GM21367 (cell line): Measurements from ENCODE around the gene TTC23.
"Not testable (repeated sequence)": the region's sequence is repeated elsewhere in the genome, so short reads cannot be mapped to it uniquely, and the experiment has no call there.

ENCODE experiments used
- ATAC-seq: cut with Tn5 transposase; IDR thresholded peaks from one replicate; pipeline ENCODE4 v1.9.1; 2021; ENCODE audit not compliant: unreplicated experiment

TTC23 gene

DNA sequence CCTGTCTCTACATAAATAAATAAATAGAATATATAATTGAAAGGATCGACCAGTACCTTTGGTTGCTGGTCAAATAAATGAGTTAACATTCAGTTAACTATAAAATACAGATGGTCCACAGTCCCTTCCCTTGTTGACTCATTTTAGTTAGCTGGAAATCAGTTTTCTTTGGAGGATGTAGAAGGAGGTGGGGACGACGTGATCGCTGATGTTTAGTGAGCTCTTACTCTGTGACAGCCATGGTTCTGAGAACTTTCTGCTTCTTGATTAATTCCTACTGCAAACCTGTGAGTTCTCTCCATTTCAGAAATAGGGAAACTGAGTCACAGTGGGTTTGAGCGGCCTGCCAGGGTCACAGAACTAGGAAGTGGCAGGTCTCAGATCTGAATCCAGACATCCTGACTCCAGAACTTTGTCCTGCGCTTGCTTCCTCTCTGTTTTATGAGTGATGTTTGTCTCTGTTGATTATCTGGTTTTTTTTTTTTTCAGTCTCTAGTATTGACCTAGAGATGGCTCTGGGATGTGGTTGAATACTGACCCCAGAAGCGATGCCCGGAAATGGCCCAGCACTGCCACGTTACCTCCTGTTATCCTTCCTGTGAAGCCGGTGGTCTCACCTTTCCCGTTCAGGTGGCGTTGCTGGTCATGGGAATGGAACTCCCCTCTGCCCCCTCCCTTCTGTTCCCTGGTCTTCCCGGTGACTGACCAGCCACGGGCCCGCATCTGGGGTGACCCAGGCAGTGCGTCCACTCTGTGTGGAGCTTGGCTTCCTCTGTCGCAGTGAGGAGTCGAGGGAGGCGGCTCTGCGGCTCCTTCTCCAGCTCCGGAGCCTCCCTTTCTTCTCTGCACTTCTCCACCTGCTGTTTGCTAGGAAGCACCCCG is 126.3 kb downstream of the TTC23 start:
- ATAC-seq, result no peak

DNA sequence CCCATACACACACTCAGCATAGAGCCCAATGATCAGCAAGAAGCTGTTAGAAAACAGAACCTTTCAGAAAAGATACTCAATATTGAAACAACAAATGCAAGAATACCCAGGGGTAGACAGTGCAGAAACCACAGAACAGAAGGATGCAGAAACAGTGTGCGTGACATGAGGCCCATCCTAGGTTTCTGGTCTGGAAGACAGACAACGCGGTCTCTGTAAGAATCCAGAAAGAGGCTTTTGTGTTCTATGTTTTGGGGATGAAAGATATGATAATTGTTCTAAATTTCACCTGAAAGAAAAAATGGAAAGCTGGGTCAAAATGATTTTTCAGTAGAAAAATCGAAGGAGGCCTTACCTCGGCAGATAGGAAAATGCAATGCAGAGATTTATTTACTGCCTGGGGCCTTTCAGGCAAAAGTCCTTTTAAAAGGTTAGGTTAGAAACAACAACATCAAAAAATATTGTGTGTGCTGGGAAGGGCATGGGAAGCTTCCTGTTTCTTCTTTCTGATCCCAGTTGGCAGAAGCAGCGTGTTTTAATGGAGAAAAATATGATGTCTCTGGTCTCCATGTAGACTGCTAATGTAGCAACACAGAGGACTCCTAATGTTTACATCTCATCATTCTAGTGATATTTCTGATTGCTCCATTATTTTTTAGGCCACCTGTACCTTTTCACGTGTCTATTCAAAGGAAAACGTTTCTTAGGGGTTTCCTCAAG is 127.5 kb downstream of the TTC23 start:
- ATAC-seq, result no peak

DNA sequence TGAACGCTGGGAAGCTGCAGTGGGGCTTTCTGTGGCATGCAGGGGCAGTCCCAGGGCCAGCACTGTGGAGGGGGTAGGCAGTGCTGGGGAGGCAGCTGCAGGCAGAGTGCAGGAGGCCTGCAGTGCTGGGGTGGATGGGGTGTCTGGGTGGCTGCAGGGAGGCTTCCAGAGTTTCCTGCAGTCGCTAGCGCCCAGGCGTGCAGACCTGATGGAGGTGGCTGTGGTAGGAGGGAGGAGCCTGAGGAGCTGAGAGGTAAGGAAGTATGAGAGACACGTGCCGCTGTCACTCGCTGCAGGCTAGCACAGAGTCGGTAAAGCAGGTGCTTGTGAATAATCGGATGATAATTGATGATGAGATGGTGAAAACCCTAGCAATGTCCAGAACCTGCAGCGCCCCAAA is 128.2 kb downstream of the TTC23 start:
- no peak for ATAC-seq

DNA sequence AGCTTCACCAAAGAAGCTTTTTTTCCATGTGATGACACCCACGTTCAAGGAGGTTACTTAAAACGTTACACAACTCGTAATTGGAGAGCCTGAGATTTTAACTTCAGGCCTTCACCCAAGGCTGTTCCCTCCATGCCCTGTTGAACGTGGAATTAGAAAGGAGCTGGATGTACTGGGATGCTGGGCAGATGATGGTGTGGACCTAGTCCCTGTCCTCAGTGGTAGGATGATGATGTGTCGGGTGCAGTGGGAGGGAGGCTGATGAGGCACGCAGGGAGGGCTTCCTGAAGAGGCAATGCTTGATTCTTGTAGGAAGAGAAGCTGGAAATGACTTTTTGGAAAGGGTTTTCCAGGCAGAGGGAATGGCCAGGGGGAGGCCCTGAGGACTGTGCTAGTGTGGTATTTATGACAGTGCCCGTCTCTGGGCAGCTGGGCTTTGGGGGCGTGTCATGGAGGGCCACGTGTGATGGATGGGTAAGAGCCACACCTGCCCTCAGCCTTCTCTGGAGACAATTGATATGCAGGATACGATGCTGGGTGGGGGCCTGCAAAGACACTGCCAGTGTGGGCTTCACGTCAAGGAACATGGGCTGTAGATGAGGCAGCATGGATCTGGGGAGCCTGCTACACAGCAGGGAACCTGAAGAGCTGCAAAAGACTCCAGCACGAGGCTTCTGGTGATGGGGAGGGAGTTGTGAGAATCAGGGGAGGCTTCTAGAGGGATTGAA is 129.2 kb downstream of the TTC23 start:
- no peak for ATAC-seq

DNA sequence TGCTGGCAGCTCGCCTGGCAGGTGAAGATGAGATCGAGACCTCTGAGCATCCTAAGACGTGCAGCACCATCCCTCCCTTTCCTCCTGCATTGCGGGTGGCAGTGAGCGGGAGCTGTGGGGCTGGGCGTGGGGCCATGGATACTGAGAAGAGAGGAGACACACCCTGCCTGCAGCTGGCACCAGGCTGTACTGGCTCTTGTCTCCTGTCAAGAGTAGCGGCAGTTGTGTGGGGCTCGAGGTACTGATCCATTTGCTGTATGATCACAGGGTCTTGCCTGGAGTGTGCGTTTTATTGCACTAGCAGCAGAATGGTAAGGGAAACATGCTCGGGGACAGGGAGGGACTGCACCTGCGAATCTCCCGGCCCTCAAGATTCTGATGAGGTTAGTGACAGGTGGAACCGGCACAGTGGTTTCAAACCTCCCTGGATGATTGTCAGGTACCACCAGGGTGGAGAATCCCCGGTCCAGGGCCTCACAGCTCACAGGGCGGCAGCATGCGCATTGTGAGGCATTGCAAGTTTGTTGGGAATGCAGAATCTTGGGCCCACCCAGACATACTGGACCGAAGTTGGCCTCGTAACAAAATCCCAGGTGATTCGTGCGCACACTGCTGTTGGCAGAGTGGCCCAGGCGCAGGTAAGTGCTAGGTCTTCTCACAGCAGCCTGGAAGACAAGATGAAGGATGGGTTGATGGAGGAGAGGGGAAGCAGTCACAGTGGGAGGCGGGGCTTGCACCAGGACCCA is 130.4 kb downstream of the TTC23 start:
- ATAC-seq, result no peak

DNA sequence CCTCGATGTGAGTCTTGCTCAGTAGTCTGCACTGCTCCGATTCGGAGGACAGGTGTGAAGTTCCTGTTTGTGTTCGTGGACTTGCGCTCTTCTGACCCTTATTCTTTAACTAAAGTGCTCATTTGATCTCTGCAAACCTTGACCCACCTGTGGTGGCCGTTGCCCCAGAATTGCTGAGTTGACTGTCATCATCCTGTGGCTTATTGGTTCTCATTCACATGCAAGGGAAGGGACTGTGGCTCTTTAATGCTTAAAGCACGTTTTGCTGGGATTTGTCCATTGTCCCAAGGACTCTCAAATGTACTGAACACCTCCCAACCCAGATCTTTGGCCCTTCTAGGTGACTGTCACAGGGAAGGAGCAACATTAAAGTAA is 131.1 kb downstream of the TTC23 start:
- ATAC-seq, result no peak

DNA sequence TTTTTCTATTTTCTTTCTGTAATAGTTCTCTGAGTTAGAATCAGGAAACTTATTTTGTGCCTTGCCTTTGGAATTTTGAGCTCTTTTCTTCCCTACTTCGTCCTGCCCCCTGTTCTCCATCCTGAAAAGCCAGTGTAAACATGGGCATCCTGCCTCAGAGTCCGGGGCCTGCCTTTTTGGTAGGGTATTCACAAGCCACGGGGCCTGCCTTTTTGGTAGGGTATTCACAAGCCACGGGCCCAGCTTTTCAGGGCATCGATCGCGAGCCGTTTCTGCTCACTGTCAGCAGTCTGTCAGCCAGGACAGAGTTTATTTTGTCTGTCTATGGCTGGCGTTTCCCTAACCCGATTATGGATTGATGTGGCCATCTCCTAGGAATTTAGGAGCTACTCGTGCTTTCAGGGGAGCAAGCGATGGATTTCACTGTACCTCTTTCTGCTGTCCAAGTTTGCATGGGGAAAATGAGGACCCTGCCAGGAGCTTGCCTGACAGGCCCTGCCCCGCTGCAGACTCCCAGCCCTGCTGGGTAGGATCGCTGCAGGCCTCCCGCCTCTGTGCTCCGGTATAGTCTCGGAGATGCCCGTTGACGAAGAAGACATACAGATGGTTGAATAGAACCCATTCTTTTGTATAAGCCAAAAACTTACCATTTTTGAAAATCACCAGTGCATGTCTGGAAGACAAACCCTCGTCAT is 131.7 kb downstream of the TTC23 start:
- ATAC-seq, result no peak

DNA sequence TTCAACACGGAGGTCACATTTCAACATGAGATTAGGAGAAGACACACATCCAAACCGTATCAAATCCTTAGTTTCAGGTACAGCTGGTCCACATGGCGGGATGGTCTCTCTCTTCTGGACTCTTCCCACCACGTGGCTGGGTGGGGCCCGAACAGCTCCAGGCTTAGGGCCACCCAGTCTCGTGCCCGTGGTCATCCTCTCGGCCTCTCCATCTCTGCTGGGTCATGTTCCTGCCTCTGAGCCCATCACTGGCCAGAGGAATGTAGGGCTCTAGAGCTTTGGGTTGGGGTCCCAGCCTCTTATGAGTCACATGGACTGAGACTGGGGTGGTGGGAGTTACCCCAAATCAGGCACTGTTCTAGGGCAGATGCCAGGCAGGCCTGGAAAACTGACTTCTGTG is 132.3 kb downstream of the TTC23 start:
- ATAC-seq, result no peak

DNA sequence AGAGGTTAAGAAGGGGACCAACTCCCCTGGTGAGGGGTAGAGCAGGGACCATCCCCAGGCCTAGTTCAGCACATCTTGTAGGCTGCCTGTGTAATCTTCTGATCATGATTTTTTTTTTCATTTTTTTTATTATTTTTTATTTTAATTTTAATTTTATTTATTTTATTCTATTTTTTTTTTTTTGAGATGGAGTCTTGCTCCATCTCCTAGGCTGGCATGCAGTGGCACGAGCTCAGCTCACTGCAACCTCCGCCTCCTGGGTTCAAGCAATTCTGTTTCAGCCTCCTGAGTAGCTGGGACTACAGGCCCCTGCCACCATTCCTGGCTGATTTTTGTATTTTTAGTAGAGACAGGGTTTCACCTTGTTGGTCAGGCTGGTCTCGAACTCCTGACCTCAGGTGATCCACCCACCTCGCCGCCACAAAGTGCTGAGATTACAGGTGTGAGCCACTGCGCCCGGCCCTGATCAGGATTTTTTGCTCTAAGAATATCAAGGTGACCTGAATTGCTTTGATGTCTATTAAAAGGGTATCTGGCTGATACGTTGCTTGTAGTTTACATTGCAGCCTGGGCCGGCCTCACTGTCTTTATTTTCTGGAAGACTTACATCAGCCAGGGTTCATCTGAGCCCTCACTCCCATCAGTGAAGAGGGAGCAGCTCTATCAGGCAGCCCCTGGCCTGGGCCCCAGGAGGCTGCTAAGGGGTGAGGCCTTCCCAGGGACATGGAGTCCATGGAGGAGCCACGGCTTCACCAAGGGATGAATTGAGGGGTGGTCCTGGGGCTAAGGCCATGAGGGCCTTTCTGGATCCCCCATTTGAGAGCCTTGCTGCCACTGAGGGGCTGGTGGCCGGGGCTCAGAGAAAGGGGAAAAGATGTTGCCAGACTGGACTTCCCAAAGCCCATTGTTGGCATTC is 133.8 kb downstream of the TTC23 start:
- ATAC-seq, result no peak

DNA sequence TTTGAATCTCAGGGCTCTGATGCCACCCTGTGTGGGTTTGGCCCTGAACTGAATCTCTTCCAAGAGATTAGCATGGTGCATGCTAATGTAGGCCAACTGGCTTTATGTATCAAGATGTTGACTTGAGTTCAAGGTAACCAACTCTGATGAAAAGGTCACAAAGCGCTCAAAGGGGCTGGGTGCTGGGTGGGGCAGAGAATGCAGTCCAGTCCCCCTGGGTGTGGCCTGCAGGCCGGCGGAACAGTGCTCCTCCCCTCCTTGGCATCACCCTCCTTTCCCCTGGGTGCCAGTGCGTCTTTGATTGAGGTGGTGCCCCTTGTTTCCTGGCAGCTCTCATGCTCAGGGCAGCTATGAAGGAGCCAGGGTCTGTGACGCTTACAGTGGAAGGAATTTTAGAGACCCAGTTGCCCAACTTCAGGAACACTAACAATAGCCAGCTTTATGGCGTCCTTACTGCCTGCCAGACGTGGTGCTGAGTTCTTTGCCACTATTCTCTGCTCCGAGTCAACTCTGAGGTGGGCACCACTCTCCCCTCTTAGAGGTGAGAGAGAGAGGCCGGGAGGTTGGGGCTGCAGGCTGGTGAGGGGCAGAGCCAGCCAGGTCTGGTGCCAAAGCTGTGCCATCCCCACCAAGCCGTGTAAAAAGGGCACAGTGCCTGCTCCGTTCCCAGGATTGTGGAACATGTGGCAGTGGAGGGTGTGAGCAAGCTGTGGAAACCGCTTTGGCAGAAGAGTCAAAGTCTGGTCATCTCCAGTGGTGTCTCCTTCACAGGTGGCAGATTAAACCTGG is 134.7 kb downstream of the TTC23 start:
- ATAC-seq, result no peak

DNA sequence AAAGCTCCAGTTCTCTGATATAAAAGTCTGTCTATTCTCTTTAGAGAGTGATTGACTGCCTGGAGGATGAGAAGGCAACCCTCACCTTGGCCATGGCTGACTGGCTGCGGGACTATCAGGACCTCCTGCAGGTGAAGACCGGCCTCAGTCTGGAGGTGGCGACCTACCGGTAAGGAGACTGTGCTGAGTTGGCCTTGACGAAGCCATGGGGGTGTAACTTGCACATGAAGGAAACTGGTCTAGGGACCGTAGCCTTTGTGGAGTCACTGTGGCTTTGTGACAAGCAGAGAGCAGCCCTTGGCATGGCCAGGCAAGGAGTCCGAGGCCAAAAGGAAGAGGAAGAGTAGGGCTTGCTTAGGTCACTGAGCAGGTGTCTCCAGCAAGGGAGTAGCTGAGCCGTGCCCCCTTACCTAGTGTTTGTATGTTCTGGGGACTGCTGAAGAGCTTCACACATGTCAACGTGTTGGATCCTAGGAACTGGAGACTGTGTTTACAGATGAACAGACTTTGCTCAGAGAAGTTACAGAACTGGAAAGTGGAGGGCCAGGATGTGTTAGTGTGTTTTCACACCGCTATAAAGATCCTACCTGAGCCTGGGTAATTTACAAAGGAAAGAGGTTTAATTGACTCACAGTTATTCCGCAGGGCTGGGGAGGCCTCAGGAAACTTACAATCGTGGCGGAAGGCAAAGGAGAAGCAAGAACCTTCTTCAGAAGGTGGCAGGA is 135.7 kb downstream of the TTC23 start:
- ATAC-seq, result no peak

DNA sequence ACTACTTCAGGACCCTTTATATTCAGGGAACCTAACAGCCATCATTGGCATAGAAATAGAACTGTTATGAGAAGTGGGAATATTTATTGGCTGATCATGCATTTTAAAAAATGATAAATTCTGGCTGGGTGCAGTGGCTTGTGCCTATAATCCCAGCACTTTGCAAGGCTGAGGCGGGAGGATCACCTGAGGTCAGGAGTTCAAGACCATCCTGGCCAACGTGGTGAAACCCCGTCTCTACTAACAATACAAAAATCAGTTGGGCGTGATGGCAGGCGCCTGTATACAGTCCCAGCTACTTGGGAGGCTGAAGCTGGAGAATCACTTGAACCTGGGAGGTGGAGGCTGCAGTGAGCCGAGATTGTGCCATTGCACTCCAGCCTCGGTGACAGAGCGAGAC is 137.7 kb downstream of the TTC23 start:
- not testable (repeated sequence) for ATAC-seq

DNA sequence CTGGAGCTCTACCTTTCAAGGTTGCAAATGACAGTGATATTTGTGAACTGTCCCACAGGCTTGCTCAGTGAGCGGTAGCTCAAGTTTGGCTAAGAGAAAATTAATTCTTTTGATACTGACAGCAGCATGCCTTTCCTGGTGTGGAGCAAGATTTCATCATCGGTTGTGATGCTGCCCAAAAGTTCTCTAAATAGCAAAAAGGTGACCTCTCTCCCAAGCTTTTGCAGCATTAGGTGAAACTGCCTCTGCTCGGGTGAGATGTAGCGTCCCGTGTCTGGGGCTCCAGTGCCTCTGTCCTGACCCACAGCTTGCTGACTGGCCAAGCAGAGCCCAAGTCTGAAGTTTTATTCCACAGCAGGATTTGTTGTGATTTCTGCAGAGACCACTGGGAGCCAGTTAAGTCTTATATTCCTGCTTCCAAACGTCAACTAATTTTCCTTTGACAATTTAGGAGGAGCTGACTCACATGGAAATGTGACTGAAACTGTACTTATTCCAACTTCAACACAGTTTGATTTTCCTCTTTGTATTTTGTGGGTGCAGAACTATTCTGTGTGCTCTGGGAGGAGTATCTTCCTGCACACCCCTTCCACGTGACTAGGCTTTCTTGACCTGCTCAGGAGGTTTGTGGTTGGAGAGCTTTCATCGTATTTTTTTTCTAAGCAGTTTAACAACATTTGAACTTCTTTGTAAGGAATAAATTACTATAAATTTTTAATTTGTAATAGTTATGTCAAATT is 138.6 kb downstream of the TTC23 start:
- no peak for ATAC-seq

DNA sequence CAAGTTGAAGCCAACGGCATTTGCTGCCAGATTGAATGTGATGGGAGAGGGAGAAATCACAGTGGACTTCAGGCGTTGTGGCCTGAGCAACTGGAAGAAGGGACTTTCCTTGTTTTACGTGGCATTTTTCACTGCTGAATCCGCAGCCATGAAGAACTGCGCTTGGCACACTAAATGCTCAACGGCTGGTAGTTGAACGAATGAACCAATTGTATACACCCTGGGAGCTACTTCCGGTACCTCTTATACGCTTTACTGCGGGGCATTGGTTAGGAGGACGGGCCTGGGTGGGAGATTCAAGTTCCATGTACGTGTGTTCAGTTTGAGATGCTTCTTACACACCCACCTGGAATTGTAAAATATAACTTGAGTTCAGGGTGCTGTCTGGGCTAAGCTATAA is 139.3 kb downstream of the TTC23 start:
- no peak for ATAC-seq

DNA sequence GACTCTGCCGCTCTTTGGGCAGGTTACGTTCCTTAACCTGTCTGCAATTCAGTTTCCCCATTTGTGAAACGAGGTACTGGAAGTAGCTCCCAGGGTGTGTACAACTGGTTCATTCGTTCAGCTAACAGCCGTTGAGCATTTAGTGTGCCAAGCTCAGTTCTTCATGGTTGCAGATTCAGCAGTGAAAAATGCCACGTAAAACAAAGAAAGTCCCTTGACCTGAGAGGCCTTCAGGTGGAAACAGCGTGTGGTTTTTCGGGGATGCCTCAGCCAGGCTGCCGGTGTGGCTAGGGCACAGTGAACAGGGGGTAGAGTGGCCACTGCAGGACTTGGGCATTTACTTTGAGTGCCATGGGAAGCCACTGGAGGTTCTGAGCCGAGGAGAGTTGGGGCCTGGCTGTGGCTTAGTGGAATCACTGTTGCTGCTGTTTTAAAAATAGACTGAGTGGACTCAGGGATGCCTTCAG is 139.8 kb downstream of the TTC23 start:
- no peak for ATAC-seq

DNA sequence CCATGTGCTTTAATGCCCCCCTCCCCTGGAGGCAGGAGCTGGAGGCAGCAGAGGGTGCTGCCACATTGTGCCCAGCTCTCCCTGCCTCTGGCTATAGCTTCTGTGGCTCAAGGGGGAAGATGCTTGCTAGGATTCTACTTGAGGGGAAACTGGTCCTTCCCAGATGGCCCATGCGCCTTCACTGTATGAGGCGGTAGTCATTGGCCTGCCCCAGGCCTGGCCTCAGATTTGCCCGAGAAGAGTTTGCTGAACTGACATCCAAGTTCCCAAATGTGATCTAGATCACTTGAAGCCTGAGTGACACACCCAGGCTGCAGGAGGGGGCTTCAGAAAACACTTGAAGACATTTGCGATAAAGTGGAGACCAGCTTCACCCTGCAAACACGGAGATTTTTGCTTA is 140.4 kb downstream of the TTC23 start:
- no peak for ATAC-seq
